ENCODE data around the gene RTTN. TPM values are rescaled to one million over a fixed set of nuclear protein-coding genes. Genes with fewer than 3 reads are reported as not detected.

RTTN gene
- total RNA-seq, 4 donors from 2014 or later, result 5.2 to 27.9 (median 10.5) TPM

DNA sequence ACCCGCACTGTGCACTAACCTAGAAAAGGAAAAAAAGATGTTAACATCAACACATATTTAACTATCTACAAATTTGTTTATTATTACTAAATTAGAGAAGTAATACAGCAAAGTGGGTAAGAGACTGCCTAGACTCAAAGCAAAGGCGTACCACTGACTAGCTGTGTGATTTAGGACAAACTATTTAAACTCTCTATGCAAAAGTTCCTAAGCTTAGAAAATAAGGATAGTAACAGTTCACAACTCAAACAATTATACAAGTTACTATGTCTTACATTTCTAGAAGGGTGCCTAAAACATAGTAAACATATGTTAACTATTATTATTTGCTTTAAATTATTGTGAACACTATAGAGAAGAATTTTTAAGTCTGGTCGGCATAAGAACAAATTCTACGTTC, 119.4 kb downstream of the RTTN start:
- whole genome bisulfite sequencing, 2 donors (ENCODE audit: low coverage in 1 of 2), result 55 to 74% methylated on average over 4 of the region's 4 CpGs
- Histone ChIP-seq H3K9me3 (no peaks in the 10 kb centered on the region), H3K27ac (no peak overlapping the region), H3K36me3 (peaks cover 0 to 34% of the 10 kb centered on the region in 2 donors), H3K4me3 (no peak overlapping the region), H3K27me3 (no peaks in the 10 kb centered on the region), H3K4me1 (no peaks in the 10 kb centered on the region)
- no peak for ATAC-seq
- no peak for TF ChIP-seq EP300 (IDR thresholded peaks at IDR 0.05)
- TF ChIP-seq POLR2A (IDR thresholded peaks at IDR 0.05), result no peak
- no peak for TF ChIP-seq POLR2AphosphoS5 (IDR thresholded peaks at IDR 0.05)
- TF ChIP-seq CTCF (IDR thresholded peaks at IDR 0.05), result no peak

- no peak for ATAC-seq
Measured at GRCh38 chr18:70085641-70086040, 119.8 kb downstream of the RTTN start.

DNA sequence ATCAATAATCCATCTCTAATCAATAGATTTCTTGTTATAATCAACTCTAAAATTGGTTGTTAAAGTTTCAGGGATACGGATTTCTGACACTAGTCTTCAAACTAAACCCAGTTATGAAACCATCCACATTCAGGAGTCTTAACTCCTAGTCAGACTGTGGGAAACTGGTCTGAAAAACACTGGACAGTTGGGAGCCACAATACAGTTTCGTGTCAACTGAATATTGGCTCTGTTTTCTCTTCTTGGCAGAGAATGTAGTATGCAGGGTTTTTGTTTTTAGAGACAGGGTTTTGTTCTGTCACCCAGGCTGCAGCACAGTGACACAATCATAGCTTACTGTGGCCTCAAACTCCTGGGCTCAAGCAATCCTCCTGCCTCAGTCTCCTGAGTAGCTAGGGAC, 123.1 kb downstream of the RTTN start:
- TF ChIP-seq CTCF (IDR thresholded peaks at IDR 0.05) (no peak), POLR2A (IDR thresholded peaks at IDR 0.05) (no peak), POLR2AphosphoS5 (IDR thresholded peaks at IDR 0.05) (no peak), EP300 (IDR thresholded peaks at IDR 0.05) (no peak)
- peaks cover 0 to 11% of the 10 kb centered on the region in 2 donors for H3K36me3 ChIP-seq
- WGBS, 2 donors (ENCODE audit: low coverage in 1 of 2), result 72 to 85% methylated on average over 2 of the region's 2 CpGs
- H3K4me3 ChIP-seq, result no peak overlapping the region
- H3K27ac ChIP-seq, result no peak overlapping the region
- no peak for ATAC-seq
- no peaks in the 10 kb centered on the region for H3K4me1 ChIP-seq
- H3K9me3 ChIP-seq, result no peaks in the 10 kb centered on the region
- no peaks in the 10 kb centered on the region for H3K27me3 ChIP-seq

More at GRCh38 chr18:70085641-70086040, 119.8 kb downstream of the RTTN start:
- Histone ChIP-seq H3K36me3 (peaks cover 0 to 30% of the 10 kb centered on the region in 2 donors), H3K9me3 (no peaks in the 10 kb centered on the region), H3K27me3 (no peaks in the 10 kb centered on the region), H3K4me1 (no peaks in the 10 kb centered on the region), H3K4me3 (no peak overlapping the region), H3K27ac (no peak overlapping the region)
- 14 to 70% methylated on average over 1 to 5 of the region's 5 CpGs for WGBS, 2 donors (ENCODE audit: low coverage in 1 of 2)
- no peak for TF ChIP-seq CTCF (IDR thresholded peaks at IDR 0.05)
- TF ChIP-seq POLR2A (IDR thresholded peaks at IDR 0.05), result no peak
- TF ChIP-seq POLR2AphosphoS5 (IDR thresholded peaks at IDR 0.05), result no peak
- TF ChIP-seq EP300 (IDR thresholded peaks at IDR 0.05), result no peak

DNA sequence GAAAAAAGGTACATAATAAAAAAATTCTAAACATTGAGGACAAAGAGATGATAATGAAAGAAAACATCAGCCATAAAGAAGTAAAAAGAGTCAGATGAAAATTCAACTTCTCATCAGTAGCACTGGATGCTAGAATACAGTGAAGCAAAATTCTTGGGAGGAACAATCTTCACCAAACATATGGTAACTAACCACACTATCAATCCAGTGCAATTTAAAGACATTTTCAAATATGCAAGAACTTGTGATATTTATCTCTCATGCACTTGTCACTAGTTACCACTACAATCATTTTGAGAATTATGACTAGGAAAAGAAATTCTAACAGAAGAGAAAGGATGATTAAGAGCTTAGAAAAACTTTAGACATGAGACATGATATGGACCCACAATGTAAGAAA, 127.4 kb downstream of the RTTN start:
- Histone ChIP-seq H3K36me3 (peaks cover 3 to 20% of the 10 kb centered on the region in 2 donors), H3K9me3 (no peaks in the 10 kb centered on the region), H3K4me3 (no peak overlapping the region), H3K27ac (no peak overlapping the region), H3K4me1 (no peaks in the 10 kb centered on the region), H3K27me3 (no peaks in the 10 kb centered on the region)
- no peak for ATAC-seq
- TF ChIP-seq EP300 (IDR thresholded peaks at IDR 0.05), result no peak
- no peak for TF ChIP-seq POLR2AphosphoS5 (IDR thresholded peaks at IDR 0.05)
- TF ChIP-seq CTCF (IDR thresholded peaks at IDR 0.05), result no peak
- TF ChIP-seq POLR2A (IDR thresholded peaks at IDR 0.05), result no peak

GRCh38 chr18:70075906-70076305, 129.6 kb downstream of the RTTN start:
- H3K27me3 ChIP-seq, result no peaks in the 10 kb centered on the region
- H3K27ac ChIP-seq, result no peak overlapping the region
- H3K4me3 ChIP-seq, result no peak overlapping the region
- no peak for ATAC-seq
- TF ChIP-seq EP300 (IDR thresholded peaks at IDR 0.05), result no peak
- TF ChIP-seq POLR2A (IDR thresholded peaks at IDR 0.05), result no peak
- TF ChIP-seq CTCF (IDR thresholded peaks at IDR 0.05), result no peak
- TF ChIP-seq POLR2AphosphoS5 (IDR thresholded peaks at IDR 0.05), result no peak
- peaks cover 3 to 16% of the 10 kb centered on the region in 2 donors for H3K36me3 ChIP-seq
- H3K4me1 ChIP-seq, result no peaks in the 10 kb centered on the region
- H3K9me3 ChIP-seq, result no peaks in the 10 kb centered on the region

All from gastroesophageal sphincter (tissue), 4 donors.